Gastroesophageal sphincter (tissue), 3 donors: ENCODE measurements around the gene ITGB2.
"Not testable (repeated sequence)": the region's sequence is repeated elsewhere in the genome, so short reads cannot be mapped to it uniquely, and the experiment has no call there.

ENCODE experiments used
- EP300 ChIP-seq: sonication (generic); formaldehyde crosslinking; IDR thresholded peaks from one replicate; pipeline ENCODE4 v1.6.1; 2017; ENCODE audit warnings: antibody characterized with exemption, mild to moderate bottlenecking
- POLR2A ChIP-seq, 2 donors: fragments of 450-650 bp; IDR thresholded peaks; one replicate each; pipeline ENCODE4 v1.6.1; 2017; ENCODE audit warnings: antibody characterized with exemption in 2 of 2, mild to moderate bottlenecking in 2 of 2, moderate library complexity in 1 of 2
- POLR2AphosphoS5 ChIP-seq: sonication (generic); formaldehyde crosslinking; IDR thresholded peaks from one replicate; pipeline ENCODE4 v1.6.1; 2017; ENCODE audit warnings: antibody characterized with exemption
- TF ChIP-seq, protein P1 (sequence below), 4 experiments: fragments of 200-600 bp in 2 of 4; fragments of 450-650 bp in 2 of 4; sonication (generic) in 1 of 4; IDR thresholded peaks; one replicate each; pipeline ENCODE4 v1.5.1; 2017 to 2019; ENCODE audit warnings: antibody characterized with exemption in 4 of 4, mild to moderate bottlenecking in 2 of 4, moderate library complexity in 2 of 4

GRCh38 chr21:44879238-44879637 lies 41.5 kb downstream of the ITGB2 start:
- TF ChIP-seq, protein P1, sequence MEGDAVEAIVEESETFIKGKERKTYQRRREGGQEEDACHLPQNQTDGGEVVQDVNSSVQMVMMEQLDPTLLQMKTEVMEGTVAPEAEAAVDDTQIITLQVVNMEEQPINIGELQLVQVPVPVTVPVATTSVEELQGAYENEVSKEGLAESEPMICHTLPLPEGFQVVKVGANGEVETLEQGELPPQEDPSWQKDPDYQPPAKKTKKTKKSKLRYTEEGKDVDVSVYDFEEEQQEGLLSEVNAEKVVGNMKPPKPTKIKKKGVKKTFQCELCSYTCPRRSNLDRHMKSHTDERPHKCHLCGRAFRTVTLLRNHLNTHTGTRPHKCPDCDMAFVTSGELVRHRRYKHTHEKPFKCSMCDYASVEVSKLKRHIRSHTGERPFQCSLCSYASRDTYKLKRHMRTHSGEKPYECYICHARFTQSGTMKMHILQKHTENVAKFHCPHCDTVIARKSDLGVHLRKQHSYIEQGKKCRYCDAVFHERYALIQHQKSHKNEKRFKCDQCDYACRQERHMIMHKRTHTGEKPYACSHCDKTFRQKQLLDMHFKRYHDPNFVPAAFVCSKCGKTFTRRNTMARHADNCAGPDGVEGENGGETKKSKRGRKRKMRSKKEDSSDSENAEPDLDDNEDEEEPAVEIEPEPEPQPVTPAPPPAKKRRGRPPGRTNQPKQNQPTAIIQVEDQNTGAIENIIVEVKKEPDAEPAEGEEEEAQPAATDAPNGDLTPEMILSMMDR (IDR thresholded peaks at IDR 0.05), result not testable (repeated sequence)
- not testable (repeated sequence) for TF ChIP-seq EP300; POLR2A (IDR thresholded peaks at IDR 0.05); POLR2AphosphoS5
